GM18526 (cell line): ENCODE measurements around the gene CYP24A1.

Experiments
- POLR2A ChIP-seq: IDR thresholded peaks from 3 replicates; pipeline ENCODE4 v1.6.1; 2011; ENCODE audit not compliant: insufficient read length; ENCODE audit errors: extremely low read depth

CYP24A1 gene

GRCh38 chr20:54170026-54170471 is 3.7 kb downstream of the CYP24A1 start:
- TF ChIP-seq POLR2A: no peak

- no peak for TF ChIP-seq POLR2A
These were observed 4.6 kb downstream of the CYP24A1 start for GRCh38 chr20:54168961-54169862.

GRCh38 chr20:54167909-54168872 is 5.6 kb downstream of the CYP24A1 start:
- TF ChIP-seq POLR2A: no peak

- TF ChIP-seq POLR2A: no peak
These were observed 6.7 kb downstream of the CYP24A1 start for GRCh38 chr20:54166987-54167662.

GRCh38 chr20:54165803-54166202 is 8.0 kb downstream of the CYP24A1 start:
- TF ChIP-seq POLR2A: no peak

- TF ChIP-seq POLR2A: no peak
These were observed 8.8 kb downstream of the CYP24A1 start for GRCh38 chr20:54165014-54165413.

GRCh38 chr20:54163402-54163801 is 10.4 kb downstream of the CYP24A1 start:
- no peak for TF ChIP-seq POLR2A

- TF ChIP-seq POLR2A: no peak
These were observed 11.3 kb downstream of the CYP24A1 start for GRCh38 chr20:54162378-54163009.

- no peak for TF ChIP-seq POLR2A
These were observed 12.0 kb downstream of the CYP24A1 start for GRCh38 chr20:54161821-54162149.

GRCh38 chr20:54161008-54161820 is 12.6 kb downstream of the CYP24A1 start:
- TF ChIP-seq POLR2A: no peak

GRCh38 chr20:54160065-54161007 is 13.4 kb downstream of the CYP24A1 start:
- TF ChIP-seq POLR2A: no peak

- no peak for TF ChIP-seq POLR2A
These were observed 14.8 kb downstream of the CYP24A1 start for GRCh38 chr20:54158856-54159418.

GRCh38 chr20:54158226-54158625 is 15.6 kb downstream of the CYP24A1 start:
- TF ChIP-seq POLR2A: no peak
